ENCODE data around the gene SLIT3.
A peak's percentile ranks its signal among the peaks of the same experiment; 100 is the strongest.

Gene SLIT3

GRCh38 chr5:168946363-168946762 is 354.6 kb downstream of the SLIT3 start:
- TF ChIP-seq CTCF (IDR thresholded peaks at IDR 0.05), result peak; percentile 11
- Histone ChIP-seq H3K4me3 (ENCODE audit: low read depth, low read length) (no peak overlapping the region), H2AFZ (no peak overlapping the region), H3K9me3 (ENCODE audit: control insufficient read depth, low read length) (no peaks in the 10 kb centered on the region), H3K36me3 (ENCODE audit: control insufficient read depth, insufficient read depth, low read length) (no peaks in the 10 kb centered on the region), H3K4me2 (ENCODE audit: low read length) (no peak overlapping the region), H3K4me1 (peaks cover 4% of the 10 kb centered on the region), H3K79me2 (peaks cover 44% of the 10 kb centered on the region), H3K9ac (no peak overlapping the region), H3K27me3 (ENCODE audit: control insufficient read depth, insufficient read depth, low read length) (no peaks in the 10 kb centered on the region), H3K27ac (no peak overlapping the region)

- Histone ChIP-seq H3K4me1 (peaks cover 12% of the 10 kb centered on the region), H3K79me2 (peaks cover 24% of the 10 kb centered on the region), H3K36me3 (ENCODE audit: control insufficient read depth, insufficient read depth, low read length) (no peaks in the 10 kb centered on the region), H2AFZ (no peak overlapping the region), H3K4me2 (ENCODE audit: low read length) (no peak overlapping the region), H3K27ac (no peak overlapping the region), H3K9ac (no peak overlapping the region), H3K4me3 (ENCODE audit: low read depth, low read length) (no peak overlapping the region), H3K27me3 (ENCODE audit: control insufficient read depth, insufficient read depth, low read length) (no peaks in the 10 kb centered on the region), H3K9me3 (ENCODE audit: control insufficient read depth, low read length) (no peaks in the 10 kb centered on the region)
- TF ChIP-seq CTCF (IDR thresholded peaks at IDR 0.05), result no peak
Measured at GRCh38 chr5:168944004-168944403, 356.9 kb downstream of the SLIT3 start.

GRCh38 chr5:168943091-168943884 is 357.7 kb downstream of the SLIT3 start:
- no peak for TF ChIP-seq CTCF (IDR thresholded peaks at IDR 0.05)
- no peak overlapping the region for H3K4me3 ChIP-seq (ENCODE audit: low read depth, low read length)
- peaks cover 12% of the 10 kb centered on the region for H3K4me1 ChIP-seq
- H2AFZ ChIP-seq, result no peak overlapping the region
- H3K79me2 ChIP-seq, result peaks cover 24% of the 10 kb centered on the region
- no peak overlapping the region for H3K4me2 ChIP-seq (ENCODE audit: low read length)
- no peaks in the 10 kb centered on the region for H3K9me3 ChIP-seq (ENCODE audit: control insufficient read depth, low read length)
- H3K27me3 ChIP-seq (ENCODE audit: control insufficient read depth, insufficient read depth, low read length), result no peaks in the 10 kb centered on the region
- no peak overlapping the region for H3K9ac ChIP-seq
- no peak overlapping the region for H3K27ac ChIP-seq
- no peaks in the 10 kb centered on the region for H3K36me3 ChIP-seq (ENCODE audit: control insufficient read depth, insufficient read depth, low read length)

GRCh38 chr5:168941901-168942300 is 359.0 kb downstream of the SLIT3 start:
- Histone ChIP-seq H2AFZ (no peak overlapping the region), H3K4me1 (peaks cover 12% of the 10 kb centered on the region), H3K79me2 (peaks cover 14% of the 10 kb centered on the region), H3K4me3 (ENCODE audit: low read depth, low read length) (no peak overlapping the region), H3K4me2 (ENCODE audit: low read length) (no peak overlapping the region), H3K27ac (no peak overlapping the region), H3K27me3 (ENCODE audit: control insufficient read depth, insufficient read depth, low read length) (no peaks in the 10 kb centered on the region), H3K9me3 (ENCODE audit: control insufficient read depth, low read length) (no peaks in the 10 kb centered on the region), H3K9ac (no peak overlapping the region), H3K36me3 (ENCODE audit: control insufficient read depth, insufficient read depth, low read length) (no peaks in the 10 kb centered on the region)
- no peak for TF ChIP-seq CTCF (IDR thresholded peaks at IDR 0.05)

- Histone ChIP-seq H3K9me3 (ENCODE audit: control insufficient read depth, low read length) (no peaks in the 10 kb centered on the region), H3K4me3 (ENCODE audit: low read depth, low read length) (no peak overlapping the region), H3K4me1 (peaks cover 12% of the 10 kb centered on the region), H3K27ac (no peak overlapping the region), H3K27me3 (ENCODE audit: control insufficient read depth, insufficient read depth, low read length) (no peaks in the 10 kb centered on the region), H2AFZ (no peak overlapping the region), H3K79me2 (peaks cover 8% of the 10 kb centered on the region), H3K4me2 (ENCODE audit: low read length) (no peak overlapping the region), H3K9ac (no peak overlapping the region), H3K36me3 (ENCODE audit: control insufficient read depth, insufficient read depth, low read length) (no peaks in the 10 kb centered on the region)
- no peak for TF ChIP-seq CTCF (IDR thresholded peaks at IDR 0.05)
Measured at GRCh38 chr5:168940712-168941111, 360.2 kb downstream of the SLIT3 start.
